Kidney (tissue), 14 donors: Measurements from ENCODE around the gene POLR2L. TPM values are rescaled to one million over a fixed set of nuclear protein-coding genes. Genes with fewer than 3 reads are reported as not detected.
A peak's percentile ranks its signal among the peaks of the same experiment; 100 is the strongest.

ENCODE experiments used
- DNase-seq, 5 donors: peaks; one replicate each; pipeline ENCODE4 v3.0.0-alpha.2; 2013 to 2020
- FAIRE-seq: peaks from 2 replicates; lab custom pipeline; 2012; peaks lifted over from hg19 to GRCh38; lab: Jason Lieb, UNC
- H3K27ac ChIP-seq, 2 donors: one replicate each; pipeline ENCODE4 v1.7.0; 2013; ENCODE audit warnings: low read depth in 2 of 2, low read length in 2 of 2, inconsistent platforms in 1 of 2
- H3K27me3 ChIP-seq: one replicate; pipeline ENCODE4 v1.7.1; 2013; ENCODE audit warnings: low read length, inconsistent platforms; ENCODE audit not compliant: control insufficient read depth, insufficient read depth
- H3K36me3 ChIP-seq, 3 donors: one replicate each; pipeline versions ENCODE4 v1.7.0 to v1.7.1; 2013; ENCODE audit warnings: low read length in 3 of 3, control low read depth in 1 of 3, inconsistent platforms in 1 of 3; ENCODE audit not compliant: insufficient read depth in 3 of 3, control insufficient read depth in 2 of 3
- H3K4me1 ChIP-seq, 3 donors: one replicate each; pipeline versions ENCODE4 v1.7.0 to v1.7.1; 2013; ENCODE audit warnings: low read length in 3 of 3, inconsistent platforms in 1 of 3, low read depth in 1 of 3; ENCODE audit not compliant: control insufficient read depth in 2 of 3, insufficient read depth in 2 of 3
- H3K4me3 ChIP-seq, 3 donors: one replicate each; pipeline versions ENCODE4 v1.7.0 to v1.8.1; 2013; ENCODE audit warnings: low read length in 3 of 3, control low read depth in 1 of 3, inconsistent platforms in 1 of 3
- H3K9ac ChIP-seq, 3 donors: one replicate each; pipeline versions ENCODE4 v1.7.0 to v1.7.1; 2013; ENCODE audit warnings: low read length in 3 of 3, control low read depth in 1 of 3, inconsistent platforms in 1 of 3
- H3K9me3 ChIP-seq, 3 donors: one replicate each; pipeline versions ENCODE4 v1.7.0 to v1.7.1; 2013; ENCODE audit warnings: low read length in 3 of 3, control low read depth in 1 of 3, inconsistent platforms in 1 of 3; ENCODE audit not compliant: control insufficient read depth in 2 of 3, insufficient read depth in 1 of 3
- CTCF ChIP-seq: IDR thresholded peaks from 3 replicates; pipeline ENCODE4 v1.5.1; 2012; ENCODE audit warnings: mild to moderate bottlenecking, moderate library complexity, borderline replicate concordance; ENCODE audit not compliant: insufficient read depth; ENCODE audit errors: extremely low read depth
- intact Hi-C: fragments of 100-400 bp; cut with DNase I; formaldehyde crosslinking; loops from one replicate; pipeline ENCODE4 v1.11.1; 2022
- polyA plus RNA-seq: library from polyadenylated mRNA; stranded (reverse); fragments of 350-450 nt; fragmentation: Illumina TruSeq; extraction: RNeasy Lipid Tissue Mini Kit (QIAGEN cat#74804); gene quantifications from one replicate; pipeline ENCODE4 v1.2.3, GENCODE V29; 2014; ENCODE audit warnings: low read depth, low replicate concordance; ENCODE audit not compliant: insufficient read depth
- total RNA-seq: library from RNA; stranded (reverse); fragmentation: NEBNext Ultra II Directional; extraction: Animal tissue kit (Norgen Biotek cat#: 25700); gene quantifications from one replicate; pipeline ENCODE4 v1.2.1, GENCODE V29; 2021
- donor health status: control.
- donor health status: control.
- donor health status: control.
- donor health status: control.
- donor health status: control.
- donor health status: DM: yes; HTN: yes; CAD: no.
- donor health status: Normal renal cell carcinoma (clear cell type).

The POLR2L gene
- total and polyA plus RNA-seq, 2 donors from 2014 or later, result 107 to 376 TPM

- no peaks in the 10 kb centered on the region for H3K27me3 ChIP-seq
- intact Hi-C loops, result no loop called here
- FAIRE-seq, result no peak
Measured at GRCh38 chr11:864898-865297, 22.6 kb upstream of the POLR2L start.

GRCh38 chr11:863910-864827, 21.8 kb upstream of the POLR2L start:
- Histone ChIP-seq H3K4me1 (peaks cover 0 to 28% (median 13%) of the 10 kb centered on the region in 3 donors), H3K27ac (peak overlapping the region in 1 of 2 donors; percentile 70), H3K9ac (no peak overlapping the region), H3K36me3 (no peaks in the 10 kb centered on the region), H3K4me3 (no peak overlapping the region), H3K27me3 (no peaks in the 10 kb centered on the region), H3K9me3 (no peaks in the 10 kb centered on the region)
- intact Hi-C loops, result no loop called here
- DNase-seq, result no peak
- no peak for TF ChIP-seq CTCF
- no peak for FAIRE-seq

More at GRCh38 chr11:864898-865297, 22.6 kb upstream of the POLR2L start:
- no peak for TF ChIP-seq CTCF
- Histone ChIP-seq H3K4me3 (no peak overlapping the region), H3K27ac (no peak overlapping the region), H3K4me1 (peaks cover 0 to 22% (median 8%) of the 10 kb centered on the region in 3 donors), H3K9ac (no peak overlapping the region), H3K9me3 (no peaks in the 10 kb centered on the region), H3K36me3 (no peaks in the 10 kb centered on the region)
- no peak for DNase-seq

- Histone ChIP-seq H3K27ac (peak overlapping the region in 1 of 2 donors; percentile 70), H3K36me3 (no peaks in the 10 kb centered on the region), H3K27me3 (no peaks in the 10 kb centered on the region), H3K9me3 (no peaks in the 10 kb centered on the region), H3K9ac (no peak overlapping the region), H3K4me3 (no peak overlapping the region), H3K4me1 (peaks cover 0 to 32% (median 13%) of the 10 kb centered on the region in 3 donors)
- intact Hi-C loops, result no loop called here
- no peak for TF ChIP-seq CTCF
- FAIRE-seq (no peak), DNase-seq (peak in 4 of 5 donors; percentile 79 to 89 (median 80))
Measured at GRCh38 chr11:863023-863909, 20.9 kb upstream of the POLR2L start.
